ENCODE results near the gene CD247.

- TF ChIP-seq POLR2A (IDR thresholded peaks at IDR 0.05; ENCODE audit: low read length) = no peak
- TF ChIP-seq GATA1 (IDR thresholded peaks at IDR 0.05; ENCODE audit: low read depth, low read length) = no peak
Observed at GRCh38 chr1:167542109-167543032, 24.0 kb upstream of the CD247 start.

Data from erythroblast (primary cell).